HUES6 (cell line): ENCODE data around the gene CD72.
"Not testable (repeated sequence)": the region's sequence is repeated elsewhere in the genome, so short reads cannot be mapped to it uniquely, and the experiment has no call there.

ENCODE experiments used
- H3K27ac ChIP-seq: 2 replicates; pipeline ENCODE4 v1.7.0; 2013; ENCODE audit warnings: low read depth, mild to moderate bottlenecking, low read length, inconsistent platforms
- H3K27me3 ChIP-seq: 2 replicates; pipeline ENCODE4 v1.6.1; 2013; ENCODE audit warnings: low read length; ENCODE audit not compliant: control insufficient read depth, insufficient read depth
- H3K36me3 ChIP-seq: 2 replicates; pipeline ENCODE4 v1.6.1; 2013; ENCODE audit warnings: low read length; ENCODE audit not compliant: control insufficient read depth, insufficient read depth
- H3K4me1 ChIP-seq: 2 replicates; pipeline ENCODE4 v1.6.1; 2013; ENCODE audit warnings: low read length; ENCODE audit not compliant: control insufficient read depth, insufficient read depth
- H3K4me3 ChIP-seq: 2 replicates; pipeline ENCODE4 v1.5.1; 2013; ENCODE audit warnings: low read depth, low read length
- H3K9ac ChIP-seq: one replicate; pipeline ENCODE4 v1.6.1; 2013; ENCODE audit warnings: mild to moderate bottlenecking, low read length
- H3K9me3 ChIP-seq: 2 replicates; pipeline ENCODE4 v1.6.1; 2013; ENCODE audit warnings: low read depth, low read length; ENCODE audit not compliant: control insufficient read depth, insufficient read depth

CD72 gene

GRCh38 chr9:35649431-35650340, 31.5 kb upstream of the CD72 start:
- no peak overlapping the region for H3K9ac ChIP-seq
- H3K36me3 ChIP-seq, result no peaks in the 10 kb centered on the region
- no peak overlapping the region for H3K4me3 ChIP-seq
- peaks cover 23% of the 10 kb centered on the region for H3K4me1 ChIP-seq
- no peaks in the 10 kb centered on the region for H3K9me3 ChIP-seq
- no peak overlapping the region for H3K27ac ChIP-seq
- peaks cover 3% of the 10 kb centered on the region; the same call in 1 of the 2 replicates for H3K27me3 ChIP-seq

GRCh38 chr9:35646533-35647265, 28.5 kb upstream of the CD72 start:
- Histone ChIP-seq H3K36me3 (no peaks in the 10 kb centered on the region), H3K27ac (no peak overlapping the region), H3K4me1 (peaks cover 23% of the 10 kb centered on the region), H3K27me3 (peaks cover 3% of the 10 kb centered on the region; the same call in 1 of the 2 replicates), H3K9me3 (no peaks in the 10 kb centered on the region), H3K9ac (peak overlapping the region; percentile 61), H3K4me3 (peak overlapping the region; percentile 89)

GRCh38 chr9:35646153-35646532, 27.9 kb upstream of the CD72 start:
- Histone ChIP-seq H3K27me3 (peaks cover 3% of the 10 kb centered on the region; the same call in 1 of the 2 replicates), H3K9ac (peak overlapping the region; percentile 61), H3K27ac (no peak overlapping the region), H3K4me1 (peaks cover 23% of the 10 kb centered on the region), H3K36me3 (no peaks in the 10 kb centered on the region), H3K4me3 (peak overlapping the region; percentile 89), H3K9me3 (no peaks in the 10 kb centered on the region)

- H3K27me3 ChIP-seq, H3K27ac ChIP-seq, H3K36me3 ChIP-seq, H3K9me3 ChIP-seq: not testable (repeated sequence)
- H3K9ac ChIP-seq, result peak overlapping the region; percentile 61
- peak overlapping the region; percentile 89 for H3K4me3 ChIP-seq
- H3K4me1 ChIP-seq, result peaks cover 20% of the 10 kb centered on the region
Observed at GRCh38 chr9:35645736-35646135, 27.5 kb upstream of the CD72 start.

GRCh38 chr9:35643046-35643445, 24.8 kb upstream of the CD72 start:
- Histone ChIP-seq H3K27ac (no peak overlapping the region), H3K9me3 (no peaks in the 10 kb centered on the region), H3K36me3 (peaks cover 2% of the 10 kb centered on the region; the same call in 1 of the 2 replicates), H3K4me3 (no peak overlapping the region), H3K4me1 (0 out of 2 replicates have a peak, but pooled peaks cover 6% of the 10 kb centered on the region), H3K27me3 (0 out of 2 replicates have a peak, but pooled peaks cover 3% of the 10 kb centered on the region), H3K9ac (no peak overlapping the region)

- H3K27ac ChIP-seq, H3K27me3 ChIP-seq, H3K36me3 ChIP-seq, H3K4me1 ChIP-seq, H3K9ac ChIP-seq, H3K9me3 ChIP-seq, H3K4me3 ChIP-seq: not testable (repeated sequence)
Observed at GRCh38 chr9:35641478-35641877, 23.3 kb upstream of the CD72 start.

- not testable (repeated sequence) for H3K9me3 ChIP-seq, H3K36me3 ChIP-seq, H3K4me3 ChIP-seq, H3K27me3 ChIP-seq, H3K27ac ChIP-seq, H3K4me1 ChIP-seq, H3K9ac ChIP-seq
Observed at GRCh38 chr9:35640431-35640830, 22.2 kb upstream of the CD72 start.

- H3K9ac ChIP-seq, result no peak overlapping the region
- no peaks in the 10 kb centered on the region for H3K4me1 ChIP-seq
- no peak overlapping the region for H3K27ac ChIP-seq
Observed at GRCh38 chr9:35639631-35640030, 21.4 kb upstream of the CD72 start.

GRCh38 chr9:35639225-35639624, 21.0 kb upstream of the CD72 start:
- H3K4me3 ChIP-seq, H3K9ac ChIP-seq, H3K9me3 ChIP-seq, H3K4me1 ChIP-seq, H3K27me3 ChIP-seq, H3K36me3 ChIP-seq, H3K27ac ChIP-seq: not testable (repeated sequence)

More at GRCh38 chr9:35639631-35640030, 21.4 kb upstream of the CD72 start:
- Histone ChIP-seq H3K36me3 (peaks cover 2% of the 10 kb centered on the region; the same call in 1 of the 2 replicates), H3K4me3 (no peak overlapping the region), H3K27me3 (no peaks in the 10 kb centered on the region), H3K9me3 (no peaks in the 10 kb centered on the region)

- H3K4me1 ChIP-seq, H3K27ac ChIP-seq, H3K36me3 ChIP-seq, H3K9ac ChIP-seq, H3K9me3 ChIP-seq, H3K4me3 ChIP-seq, H3K27me3 ChIP-seq: not testable (repeated sequence)
Observed at GRCh38 chr9:35638751-35639150, 20.5 kb upstream of the CD72 start.

GRCh38 chr9:35637427-35637955, 19.3 kb upstream of the CD72 start:
- H3K27me3 ChIP-seq, H3K27ac ChIP-seq, H3K9me3 ChIP-seq, H3K9ac ChIP-seq, H3K4me1 ChIP-seq, H3K4me3 ChIP-seq, H3K36me3 ChIP-seq: not testable (repeated sequence)
